IMR-90 (cell line): ENCODE measurements around the gene CDRT4. TPM values are rescaled to one million over a fixed set of nuclear protein-coding genes. Genes with fewer than 3 reads are reported as not detected.
A peak's percentile ranks its signal among the peaks of the same experiment; 100 is the strongest.

ENCODE experiments used
- ATAC-seq: fragments of 200-7000 bp; cut with Tn5 transposase; 2 replicates; pipeline ENCODE4 v1.9.1; 2020; ENCODE audit warnings: low read depth, mild to moderate bottlenecking, moderate library complexity
- BruUV-seq: library from RNA; stranded (reverse); fragments of 400-500 nt; replicated peaks from 2 replicates; lab custom pipeline; 2021; lab: Mats Ljungman, UMichigan
- CTCF ChIA-PET: fragments of 300-600 bp; formaldehyde crosslinking; extraction: SDS; loops from one replicate; lab custom pipeline; 2021; ENCODE audit warnings: antibody characterized with exemption; lab: Yijun Ruan, JAX
- POLR2A ChIA-PET: fragments of 300-600 bp; sonication (Branson Sonifier 250); formaldehyde crosslinking; loops from one replicate; lab custom pipeline; 2022; ENCODE audit warnings: antibody characterized with exemption; ENCODE audit not compliant: unreplicated experiment; lab: Charles Lee
- DNase-seq: peaks from one replicate; pipeline ENCODE4 v3.0.0; 2013
- H2AFZ ChIP-seq: replicated peaks from 2 replicates; pipeline ENCODE3; 2013; ENCODE audit warnings: low read length, mild to moderate bottlenecking; ENCODE audit not compliant: poor library complexity
- H2AK5ac ChIP-seq: 2 replicates; pipeline ENCODE4 v1.6.1; 2013; ENCODE audit warnings: low read depth, low read length, inconsistent platforms
- H2AK9ac ChIP-seq: replicated peaks from 2 replicates; pipeline ENCODE3; 2013; ENCODE audit warnings: mild to moderate bottlenecking, low read depth, low read length, moderate library complexity; ENCODE audit not compliant: poor library complexity
- H2BK120ac ChIP-seq: 2 replicates; pipeline ENCODE4 v1.6.1; 2013; ENCODE audit warnings: low read depth, low read length, inconsistent platforms
- H2BK15ac ChIP-seq: 3 replicates; pipeline ENCODE4 v1.6.1; 2013; ENCODE audit warnings: low read depth, low read length, inconsistent platforms
- H2BK20ac ChIP-seq: 2 replicates; pipeline ENCODE4 v1.6.1; 2013; ENCODE audit warnings: low read depth, mild to moderate bottlenecking, inconsistent platforms, low read length, moderate library complexity
- H2BK5ac ChIP-seq: 2 replicates; pipeline ENCODE4 v1.6.1; 2013; ENCODE audit warnings: mild to moderate bottlenecking, low read depth, low read length, inconsistent platforms; ENCODE audit not compliant: poor library complexity, severe bottlenecking
- H3K14ac ChIP-seq: replicated peaks from 2 replicates; pipeline ENCODE4 v1.6.1; 2013; ENCODE audit warnings: low read depth, low read length, inconsistent platforms
- H3K18ac ChIP-seq: 2 replicates; pipeline ENCODE4 v1.6.1; 2013; ENCODE audit warnings: low read depth, low read length, control low read depth
- H3K23ac ChIP-seq: 2 replicates; pipeline ENCODE4 v1.6.1; 2013; ENCODE audit warnings: low read depth, low read length, inconsistent platforms
- H3K27ac ChIP-seq: 2 replicates; pipeline ENCODE4 v1.5.1; 2013; ENCODE audit warnings: mild to moderate bottlenecking, control low read depth, low read length; ENCODE audit not compliant: insufficient read depth
- H3K27me3 ChIP-seq: 2 replicates; pipeline ENCODE4 v1.6.1; 2013; ENCODE audit warnings: low read length; ENCODE audit not compliant: control insufficient read depth, insufficient read depth
- H3K36me3 ChIP-seq: 2 replicates; pipeline ENCODE4 v1.6.1; 2013; ENCODE audit warnings: low read length, mixed read lengths; ENCODE audit not compliant: control insufficient read depth, insufficient read depth
- H3K4ac ChIP-seq: 2 replicates; pipeline ENCODE4 v1.6.1; 2013; ENCODE audit warnings: low read depth, low read length, inconsistent platforms
- H3K4me1 ChIP-seq: 2 replicates; pipeline ENCODE4 v1.6.1; 2013; ENCODE audit warnings: low read length, mixed read lengths; ENCODE audit not compliant: control insufficient read depth, insufficient read depth
- H3K4me2 ChIP-seq: 2 replicates; pipeline ENCODE4 v1.6.1; 2013; ENCODE audit warnings: low read depth, mild to moderate bottlenecking, control low read depth, low read length, moderate library complexity
- H3K4me3 ChIP-seq: 2 replicates; pipeline ENCODE4 v1.5.1; 2013; ENCODE audit warnings: low read depth, mild to moderate bottlenecking, control low read depth, low read length, moderate library complexity; ENCODE audit not compliant: insufficient read depth
- H3K56ac ChIP-seq: 2 replicates; pipeline ENCODE4 v1.6.1; 2013; ENCODE audit warnings: low read length, inconsistent platforms; ENCODE audit not compliant: insufficient read depth; ENCODE audit errors: extremely low read depth
- H3K79me1 ChIP-seq, 2 experiments: 2 replicates each; pipeline ENCODE4 v1.6.1; 2013; ENCODE audit warnings: low read length in 2 of 2, inconsistent platforms in 1 of 2, low read depth in 1 of 2
- H3K9ac ChIP-seq: 2 replicates; pipeline ENCODE4 v1.6.1; 2013; ENCODE audit warnings: low read depth, low read length, control low read depth
- H3K9me1 ChIP-seq: 2 replicates; pipeline ENCODE4 v1.6.1; 2013; ENCODE audit warnings: low read length, inconsistent platforms; ENCODE audit not compliant: insufficient read depth
- H3K9me3 ChIP-seq: 2 replicates; pipeline ENCODE4 v1.6.1; 2013; ENCODE audit warnings: low read length; ENCODE audit not compliant: control insufficient read depth, insufficient read depth
- H4K20me1 ChIP-seq: 2 replicates; pipeline ENCODE4 v1.6.1; 2013; ENCODE audit warnings: low read length, inconsistent platforms; ENCODE audit not compliant: insufficient read depth
- H4K5ac ChIP-seq: 2 replicates; pipeline ENCODE4 v1.6.1; 2013; ENCODE audit warnings: mild to moderate bottlenecking, low read depth, low read length, control low read depth
- H4K8ac ChIP-seq, 2 experiments: 2 replicates each; pipeline ENCODE4 v1.6.1; 2013; ENCODE audit warnings: low read depth in 2 of 2, low read length in 2 of 2, control low read depth in 1 of 2, inconsistent platforms in 1 of 2
- H4K91ac ChIP-seq: 2 replicates; pipeline ENCODE4 v1.6.1; 2013; ENCODE audit warnings: low read depth, low read length, inconsistent platforms; ENCODE audit not compliant: insufficient read depth
- BHLHE40 ChIP-seq: fragments of 150-350 bp; IDR thresholded peaks from 2 replicates; pipeline ENCODE4 v1.6.1; 2016; ENCODE audit warnings: mild to moderate bottlenecking, low read depth, low read length
- CEBPB ChIP-seq: IDR thresholded peaks from 2 replicates; pipeline ENCODE4 v1.6.1; 2012; ENCODE audit warnings: low read depth, low read length, improper control_type of control experiment
- FOS ChIP-seq: fragments of 150-350 bp; IDR thresholded peaks from 2 replicates; pipeline ENCODE4 v1.6.1; 2016; ENCODE audit warnings: low read depth, low read length
- MAFK ChIP-seq: IDR thresholded peaks from 2 replicates; pipeline ENCODE4 v1.6.1; 2012; ENCODE audit warnings: low read depth, low read length, improper control_type of control experiment
- MAZ ChIP-seq: IDR thresholded peaks from 2 replicates; pipeline ENCODE4 v1.6.1; 2012; ENCODE audit warnings: low read depth, mild to moderate bottlenecking, low read length, improper control_type of control experiment, moderate library complexity, borderline replicate concordance
- MXI1 ChIP-seq: IDR thresholded peaks from 2 replicates; pipeline ENCODE4 v1.6.1; 2012; ENCODE audit warnings: low read depth, mild to moderate bottlenecking, low read length, moderate library complexity, borderline replicate concordance
- POLR2A ChIP-seq: IDR thresholded peaks from 2 replicates; pipeline ENCODE4 v1.6.1; 2012; ENCODE audit warnings: mild to moderate bottlenecking, low read depth, low read length
- RCOR1 ChIP-seq: IDR thresholded peaks from 2 replicates; pipeline ENCODE4 v1.6.1; 2012; ENCODE audit warnings: mild to moderate bottlenecking, low read length, improper control_type of control experiment; ENCODE audit not compliant: insufficient replicate concordance
- WGBS, 2 experiments: methylation state at CpG; one replicate each; pipeline versions ENCODE4 v1.1.5 to v1.1.7; 2013; ENCODE audit warnings: missing lambda C conversion rate in 2 of 2; ENCODE audit not compliant: insufficient read length in 1 of 2; ENCODE audit errors: extremely low coverage in 2 of 2; 5-methylcytosine and 5-hydroxymethylcytosine counted together
- dilution Hi-C: fragments of 300-500 bp; cut with HindIII; formaldehyde crosslinking; loops from one replicate; pipeline ENCODE4 v1.14.3; 2018; ENCODE audit warnings: low sequenced_read_pairs; ENCODE audit not compliant: unreplicated experiment
- in situ Hi-C: fragments of 300-500 bp; cut with MboI; formaldehyde crosslinking; loops from 3 replicates; pipeline ENCODE4 v1.14.3; 2019; ENCODE audit warnings: low sequenced_read_pairs, inconsistent platforms, mixed read lengths
- intact Hi-C: fragments of 100-400 bp; cut with micrococcal nuclease; formaldehyde crosslinking; loops from 2 replicates; pipeline ENCODE4 v1.10.0; 2022
- polyA plus RNA-seq, 3 experiments: library from polyadenylated mRNA; depleted of rRNA; stranded (reverse); fragments of >200 nt; gene quantifications; 2 replicates each; pipeline ENCODE4 v1.2.3, GENCODE V29; 2012; ENCODE audit warnings: low replicate concordance in 1 of 3
- total RNA-seq: library from RNA; depleted of rRNA; stranded (reverse); fragments of >200 nt; gene quantifications from 2 replicates; pipeline ENCODE4 v1.2.3, GENCODE V29; 2012
- TF ChIP-seq, protein P1 (sequence below): fragments of 150-350 bp; IDR thresholded peaks from 2 replicates; pipeline ENCODE4 v1.6.1; 2016; ENCODE audit warnings: low read depth, mild to moderate bottlenecking, low read length, moderate library complexity, borderline replicate concordance

The CDRT4 gene
- total and polyA plus RNA-seq, 2 of the 4 experiments (the other 2 are of a cell fraction): 0.90 to 3.7 TPM

DNA sequence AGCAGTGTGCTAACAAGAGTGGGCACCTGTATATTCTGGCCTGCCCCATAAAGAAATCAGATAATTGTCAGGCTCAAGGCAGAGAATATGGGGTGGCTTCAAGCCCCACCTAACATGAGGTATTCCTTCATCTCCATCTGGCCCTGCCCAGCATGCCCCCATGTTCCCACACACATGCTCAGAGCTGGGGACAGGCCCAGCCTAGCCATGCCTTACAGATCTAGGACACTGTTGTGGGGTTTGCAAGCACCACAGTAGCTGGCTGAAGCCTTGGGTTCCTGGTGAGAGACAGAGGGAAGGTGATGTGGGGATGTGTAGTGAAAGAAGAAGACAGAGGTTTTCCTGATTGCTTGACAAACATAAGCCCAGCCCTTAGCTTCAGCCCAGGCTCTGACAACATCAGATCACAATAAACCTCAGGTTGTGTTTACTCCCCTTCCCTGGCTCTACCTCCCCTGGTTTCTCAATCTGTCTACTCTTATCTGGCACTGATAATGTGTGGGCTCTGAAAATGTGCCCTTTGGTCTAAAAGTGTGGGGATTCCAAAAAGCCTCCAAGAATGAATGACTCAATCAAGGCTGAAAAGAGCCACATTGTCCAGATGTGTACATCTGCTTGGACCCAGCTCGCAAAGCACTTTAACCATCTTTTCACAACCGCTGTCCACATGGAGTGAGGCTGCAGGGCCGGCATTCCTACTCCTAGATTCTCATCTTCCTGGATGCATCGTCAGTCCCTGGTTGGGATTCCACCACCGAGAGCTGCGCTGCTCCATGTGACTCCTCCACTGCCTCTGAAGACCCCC, 34.4 kb downstream of the CDRT4 start:
- H2BK120ac ChIP-seq: peak overlapping the region; percentile 62
- TF ChIP-seq, protein P1, sequence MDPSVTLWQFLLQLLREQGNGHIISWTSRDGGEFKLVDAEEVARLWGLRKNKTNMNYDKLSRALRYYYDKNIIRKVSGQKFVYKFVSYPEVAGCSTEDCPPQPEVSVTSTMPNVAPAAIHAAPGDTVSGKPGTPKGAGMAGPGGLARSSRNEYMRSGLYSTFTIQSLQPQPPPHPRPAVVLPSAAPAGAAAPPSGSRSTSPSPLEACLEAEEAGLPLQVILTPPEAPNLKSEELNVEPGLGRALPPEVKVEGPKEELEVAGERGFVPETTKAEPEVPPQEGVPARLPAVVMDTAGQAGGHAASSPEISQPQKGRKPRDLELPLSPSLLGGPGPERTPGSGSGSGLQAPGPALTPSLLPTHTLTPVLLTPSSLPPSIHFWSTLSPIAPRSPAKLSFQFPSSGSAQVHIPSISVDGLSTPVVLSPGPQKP: no peak
- TF ChIP-seq CEBPB: peak; percentile 85
- no peak for TF ChIP-seq MAZ
- peak; percentile 67 for TF ChIP-seq FOS
- no peak for TF ChIP-seq MAFK
- peak; percentile 75 for TF ChIP-seq RCOR1
- TF ChIP-seq BHLHE40: peak; percentile 60
- TF ChIP-seq POLR2A: no peak
- TF ChIP-seq MXI1: peak; percentile 62; the same call in 1 of the 2 replicates
- POLR2A ChIA-PET: interaction anchor here (0.6 kb wide), 1 partner anchor 165 kb away, joined by 4 read pairs; no protein-coding TSS in a partner anchor
- peak overlapping the region; percentile 75; the same call in 1 of the 2 replicates for H2BK20ac ChIP-seq
- peaks cover 11% of the 10 kb centered on the region for H3K9me1 ChIP-seq
- H4K5ac ChIP-seq: peak overlapping the region; percentile 62
- H3K23ac ChIP-seq: peak overlapping the region; percentile 67
- H2AFZ ChIP-seq: no peak overlapping the region
- peak overlapping the region; percentile 81 for H3K27ac ChIP-seq
- H3K4ac ChIP-seq: peak overlapping the region; percentile 78
- H2BK5ac ChIP-seq: peak overlapping the region; percentile 70
- no peak overlapping the region for H2AK9ac ChIP-seq
- intact Hi-C loops (no loop called here), in situ Hi-C loops (loop anchor here (10.0 kb wide), 1 partner anchor 168 kb away; the partner anchor contains the start of gene PMP22), dilution Hi-C loops (no loop called here)
- H2AK5ac ChIP-seq: peak overlapping the region; percentile 87; the same call in 1 of the 2 replicates
- peak overlapping the region; percentile 47; the same call in 1 of the 2 replicates for H3K14ac ChIP-seq
- peak overlapping the region; percentile 7; the same call in 1 of the 2 replicates for H3K9ac ChIP-seq
- no peak overlapping the region for H3K56ac ChIP-seq
- H2BK15ac ChIP-seq: no peak overlapping the region
- BruUV-seq: no TSS peak
- CTCF ChIA-PET: interaction anchor here (1.0 kb wide), 1 partner anchor 80 kb away, joined by 3 read pairs; no protein-coding TSS in a partner anchor
- no peak overlapping the region for H3K4me3 ChIP-seq
- peak overlapping the region; percentile 4; the same call in 1 of the 2 replicates for H3K4me2 ChIP-seq
- peaks cover 4% of the 10 kb centered on the region; the same call in 1 of the 2 replicates for H4K20me1 ChIP-seq
- peak overlapping the region; percentile 82 for H3K18ac ChIP-seq
- peaks cover 3% of the 10 kb centered on the region; the same call in 1 of the 2 replicates for H3K36me3 ChIP-seq
- H3K9me3 ChIP-seq: no peaks in the 10 kb centered on the region
- H4K8ac ChIP-seq: peak overlapping the region in 1 of 2 experiments; percentile 37; a peak in 2 of 4 replicates
- ATAC-seq (peak; percentile 55), DNase-seq (peak; percentile 93)
- H3K27me3 ChIP-seq: no peaks in the 10 kb centered on the region
- peak overlapping the region; percentile 65 for H4K91ac ChIP-seq
- no peaks in the 10 kb centered on the region for H3K79me1 ChIP-seq
- WGBS, 2 experiments: 40% methylated on average over 1 of the region's 6 CpGs; no CpG with 5 or more reads in 1 of the 2 experiments
- H3K4me1 ChIP-seq: peaks cover 20% of the 10 kb centered on the region
